Measurements from ENCODE around the gene ZNF394.

ZNF394 gene

DNA sequence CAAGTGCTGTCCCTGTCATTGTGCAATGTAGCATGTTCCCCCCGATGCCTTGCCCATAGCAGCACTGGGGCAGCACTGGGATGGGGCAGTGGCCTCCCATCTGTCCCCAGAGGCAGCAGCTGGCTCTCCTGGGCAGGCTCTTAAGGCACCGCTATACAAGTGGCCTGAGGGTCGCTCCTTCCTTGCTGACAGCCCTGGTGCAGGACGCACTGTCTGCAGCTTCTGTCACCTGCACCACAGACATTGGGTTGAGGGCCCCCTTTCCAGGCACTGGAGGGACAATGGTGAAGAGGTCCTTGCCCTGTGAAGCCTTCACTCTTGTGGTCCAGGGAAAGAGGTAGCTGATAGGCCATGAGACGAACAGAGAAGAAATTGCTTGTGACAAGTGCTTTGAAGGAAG is 50.8 kb downstream of the ZNF394 start:
- no peak for DNase-seq (ENCODE audit: low read depth, low spot score)

DNA sequence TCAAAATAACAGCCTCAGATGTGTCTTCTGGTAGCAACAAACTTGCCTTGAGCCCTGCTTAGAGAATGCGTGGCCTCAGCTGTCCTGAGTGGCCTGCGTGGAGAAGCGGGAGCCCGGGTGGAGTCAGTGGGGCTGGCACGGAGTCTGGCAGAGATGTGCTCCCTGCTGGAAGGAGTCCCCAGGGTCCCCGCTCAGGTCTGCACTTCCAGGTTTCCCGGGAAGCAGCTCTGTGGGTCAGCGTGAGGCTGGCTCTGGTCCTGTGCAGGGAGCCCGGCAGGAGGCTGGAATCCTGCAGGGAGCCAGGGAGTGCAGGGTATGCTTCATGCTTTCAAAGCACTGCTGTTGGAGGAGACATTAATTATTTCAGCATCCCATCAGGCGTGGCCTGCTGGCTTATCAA is 51.2 kb downstream of the ZNF394 start:
- no peak for DNase-seq (ENCODE audit: low read depth, low spot score)

DNA sequence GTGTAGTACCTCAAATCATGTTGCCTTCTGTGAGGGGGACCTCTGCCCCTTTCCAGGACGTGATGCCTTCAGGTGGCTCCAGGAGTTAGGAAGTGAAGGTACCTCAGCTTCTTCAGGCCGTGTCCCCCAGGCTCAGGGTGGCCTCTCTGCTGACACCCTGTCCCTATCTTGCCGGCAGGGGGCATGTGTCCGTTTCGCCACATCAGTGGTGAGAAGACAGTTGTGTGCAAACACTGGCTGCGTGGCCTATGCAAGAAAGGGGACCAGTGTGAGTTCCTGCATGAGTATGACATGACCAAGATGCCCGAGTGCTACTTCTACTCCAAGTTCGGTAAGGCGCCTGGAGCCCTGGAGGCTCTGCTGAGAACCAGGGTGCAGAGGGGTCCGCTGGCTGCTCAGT is 52.1 kb downstream of the ZNF394 start:
- no peak for DNase-seq (ENCODE audit: low read depth, low spot score)

DNA sequence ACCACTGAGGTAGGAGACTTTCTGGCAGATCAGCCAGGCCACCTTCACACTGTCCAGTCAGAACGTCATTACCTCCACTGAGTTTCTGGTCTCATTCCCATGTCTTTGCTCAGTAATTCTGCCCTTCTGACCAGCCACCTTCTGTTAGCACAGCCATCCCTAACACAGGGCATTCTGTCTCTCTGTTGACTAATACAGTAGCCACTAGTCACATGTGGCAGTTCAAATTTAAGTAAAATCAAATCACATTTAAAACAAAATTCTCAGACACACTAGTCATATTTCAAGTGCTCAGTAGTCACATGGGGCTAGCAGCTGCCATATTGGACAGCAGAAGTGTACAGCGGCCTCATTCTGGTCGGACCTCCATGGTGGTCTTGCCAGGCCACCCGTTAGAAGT is 54.0 kb downstream of the ZNF394 start:
- DNase-seq (ENCODE audit: low read depth, low spot score): no peak

All from activated CD4-positive, CD25-positive, alpha-beta regulatory T cell treated with anti-CD3 and anti-CD28 coated beads, Interleukin-2, amount 50 U/mL, for 16 hours (primary cell).